ENCODE data around the gene LUC7L2. TPM values are rescaled to one million over a fixed set of nuclear protein-coding genes. Genes with fewer than 3 reads are reported as not detected.

Gene LUC7L2
- total RNA-seq, 1 donor from 2014 or later = 74.3 TPM

DNA sequence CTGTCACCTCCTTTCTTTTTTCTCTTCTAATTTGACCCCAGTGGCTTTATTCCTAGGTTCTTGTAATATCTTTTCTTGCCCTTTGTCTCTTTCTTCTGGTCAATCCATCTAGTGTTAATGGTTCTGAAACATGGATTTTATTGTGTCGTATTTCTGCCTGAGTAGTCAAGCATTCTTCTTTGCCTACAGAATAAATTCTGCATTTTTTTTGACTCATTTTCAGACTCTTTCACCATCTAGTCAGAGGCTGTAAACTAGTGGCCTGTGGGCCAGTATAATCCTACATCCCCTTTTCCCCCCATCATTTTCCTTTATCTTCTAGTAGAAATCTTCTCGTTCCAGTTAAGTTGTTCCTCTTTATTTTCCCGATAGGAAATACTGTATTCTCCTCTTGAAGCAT, 29.4 kb downstream of the LUC7L2 start:
- no peak for DNase-seq (ENCODE audit: low spot score)
- Mint-ChIP-seq H3K36me3 (ENCODE audit: low read depth) (peaks cover 11% of the 10 kb centered on the region), H3K9me3 (ENCODE audit: low read depth) (no peaks in the 10 kb centered on the region), H3K27me3 (ENCODE audit: low read depth) (no peaks in the 10 kb centered on the region), H3K27ac (ENCODE audit: unreplicated experiment) (no peak overlapping the region), H3K4me1 (ENCODE audit: low read depth) (peaks cover 7% of the 10 kb centered on the region), H3K4me3 (ENCODE audit: unreplicated experiment) (no peak overlapping the region)
- TF ChIP-seq, protein P1, sequence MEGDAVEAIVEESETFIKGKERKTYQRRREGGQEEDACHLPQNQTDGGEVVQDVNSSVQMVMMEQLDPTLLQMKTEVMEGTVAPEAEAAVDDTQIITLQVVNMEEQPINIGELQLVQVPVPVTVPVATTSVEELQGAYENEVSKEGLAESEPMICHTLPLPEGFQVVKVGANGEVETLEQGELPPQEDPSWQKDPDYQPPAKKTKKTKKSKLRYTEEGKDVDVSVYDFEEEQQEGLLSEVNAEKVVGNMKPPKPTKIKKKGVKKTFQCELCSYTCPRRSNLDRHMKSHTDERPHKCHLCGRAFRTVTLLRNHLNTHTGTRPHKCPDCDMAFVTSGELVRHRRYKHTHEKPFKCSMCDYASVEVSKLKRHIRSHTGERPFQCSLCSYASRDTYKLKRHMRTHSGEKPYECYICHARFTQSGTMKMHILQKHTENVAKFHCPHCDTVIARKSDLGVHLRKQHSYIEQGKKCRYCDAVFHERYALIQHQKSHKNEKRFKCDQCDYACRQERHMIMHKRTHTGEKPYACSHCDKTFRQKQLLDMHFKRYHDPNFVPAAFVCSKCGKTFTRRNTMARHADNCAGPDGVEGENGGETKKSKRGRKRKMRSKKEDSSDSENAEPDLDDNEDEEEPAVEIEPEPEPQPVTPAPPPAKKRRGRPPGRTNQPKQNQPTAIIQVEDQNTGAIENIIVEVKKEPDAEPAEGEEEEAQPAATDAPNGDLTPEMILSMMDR (IDR thresholded peaks at IDR 0.05) = no peak

DNA sequence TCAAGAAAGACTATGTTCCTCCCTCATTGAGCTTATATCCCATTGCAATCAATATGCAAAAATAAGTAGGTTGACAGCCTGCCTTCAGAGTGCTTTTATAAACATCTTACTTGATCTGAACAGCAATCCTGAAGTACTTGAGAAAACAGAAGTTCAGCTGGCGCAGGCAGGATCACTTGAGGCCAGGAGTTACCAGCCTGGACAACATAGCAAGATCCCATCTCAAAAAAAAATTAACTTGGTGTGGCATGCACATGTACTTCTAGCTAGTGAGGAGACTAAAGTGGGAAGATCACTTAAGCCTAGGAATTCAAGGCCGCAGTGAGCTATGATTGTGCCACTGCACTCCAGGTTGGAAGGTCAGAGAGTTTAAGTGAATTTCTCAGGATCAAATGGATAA, 30.1 kb downstream of the LUC7L2 start:
- H3K27me3 Mint-ChIP-seq (ENCODE audit: low read depth) = no peaks in the 10 kb centered on the region
- no peak for DNase-seq (ENCODE audit: low spot score)
- H3K4me1 Mint-ChIP-seq (ENCODE audit: low read depth) = peaks cover 12% of the 10 kb centered on the region
- H3K4me3 Mint-ChIP-seq (ENCODE audit: unreplicated experiment) = no peak overlapping the region
- TF ChIP-seq, protein P1 (IDR thresholded peaks at IDR 0.05) = no peak
- peaks cover 16% of the 10 kb centered on the region for H3K36me3 Mint-ChIP-seq (ENCODE audit: low read depth)
- H3K27ac Mint-ChIP-seq (ENCODE audit: unreplicated experiment) = no peak overlapping the region
- H3K9me3 Mint-ChIP-seq (ENCODE audit: low read depth) = no peaks in the 10 kb centered on the region

DNA sequence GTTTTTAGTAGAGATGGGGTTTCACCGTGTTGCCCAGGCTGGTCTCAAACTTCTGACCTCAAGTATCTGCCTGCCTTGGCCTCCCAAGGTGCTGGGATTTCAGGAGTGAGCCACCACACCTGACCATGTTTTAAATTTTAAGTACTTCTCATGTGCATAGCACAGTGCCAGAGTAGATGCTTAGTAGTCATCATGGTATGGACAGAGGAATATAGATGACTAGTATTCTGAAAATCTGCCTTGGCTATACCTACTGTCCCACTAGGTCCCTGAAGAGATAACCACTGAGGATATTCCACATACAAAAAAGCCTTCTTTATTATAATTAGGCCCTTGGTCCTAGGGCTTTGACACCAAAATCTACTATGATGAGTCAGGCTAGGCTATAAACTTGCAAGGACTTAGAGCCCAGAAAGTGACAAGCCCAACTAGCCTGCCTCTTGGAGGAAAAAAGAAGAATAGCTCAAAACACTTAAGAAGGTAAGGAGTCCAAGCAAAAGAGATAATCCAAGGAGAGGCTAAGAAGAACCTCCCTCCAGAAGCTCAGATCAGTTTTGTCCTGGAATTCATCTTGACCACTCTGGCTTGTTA, 34.0 kb downstream of the LUC7L2 start:
- no peak for DNase-seq (ENCODE audit: low spot score)
- no peaks in the 10 kb centered on the region for H3K27me3 Mint-ChIP-seq (ENCODE audit: low read depth)
- H3K27ac Mint-ChIP-seq (ENCODE audit: unreplicated experiment) = no peak overlapping the region
- H3K4me3 Mint-ChIP-seq (ENCODE audit: unreplicated experiment) = no peak overlapping the region
- no peaks in the 10 kb centered on the region for H3K9me3 Mint-ChIP-seq (ENCODE audit: low read depth)
- peaks cover 15% of the 10 kb centered on the region for H3K36me3 Mint-ChIP-seq (ENCODE audit: low read depth)
- peaks cover 31% of the 10 kb centered on the region for H3K4me1 Mint-ChIP-seq (ENCODE audit: low read depth)
- TF ChIP-seq, protein P1 (IDR thresholded peaks at IDR 0.05) = no peak

DNA sequence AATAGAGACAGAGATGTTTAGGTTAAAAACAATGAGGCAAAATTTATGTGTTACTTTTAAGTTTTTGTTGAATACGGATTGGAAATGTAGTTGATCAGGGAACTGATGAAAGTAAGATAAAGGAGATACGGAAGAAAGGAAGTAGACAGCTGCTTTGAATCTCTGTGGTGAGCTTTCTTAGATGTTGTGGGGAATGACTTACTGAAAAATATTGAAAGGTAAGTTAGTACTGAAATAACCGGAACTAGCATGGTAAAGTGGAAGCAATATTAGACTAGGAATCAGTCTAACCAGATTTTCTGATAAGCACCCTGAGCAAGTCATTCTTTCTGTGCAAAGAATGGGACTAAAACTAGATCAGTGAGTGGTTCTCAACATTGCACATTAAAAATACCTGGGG, 34.8 kb downstream of the LUC7L2 start:
- TF ChIP-seq, protein P1 (IDR thresholded peaks at IDR 0.05) = no peak

DNA sequence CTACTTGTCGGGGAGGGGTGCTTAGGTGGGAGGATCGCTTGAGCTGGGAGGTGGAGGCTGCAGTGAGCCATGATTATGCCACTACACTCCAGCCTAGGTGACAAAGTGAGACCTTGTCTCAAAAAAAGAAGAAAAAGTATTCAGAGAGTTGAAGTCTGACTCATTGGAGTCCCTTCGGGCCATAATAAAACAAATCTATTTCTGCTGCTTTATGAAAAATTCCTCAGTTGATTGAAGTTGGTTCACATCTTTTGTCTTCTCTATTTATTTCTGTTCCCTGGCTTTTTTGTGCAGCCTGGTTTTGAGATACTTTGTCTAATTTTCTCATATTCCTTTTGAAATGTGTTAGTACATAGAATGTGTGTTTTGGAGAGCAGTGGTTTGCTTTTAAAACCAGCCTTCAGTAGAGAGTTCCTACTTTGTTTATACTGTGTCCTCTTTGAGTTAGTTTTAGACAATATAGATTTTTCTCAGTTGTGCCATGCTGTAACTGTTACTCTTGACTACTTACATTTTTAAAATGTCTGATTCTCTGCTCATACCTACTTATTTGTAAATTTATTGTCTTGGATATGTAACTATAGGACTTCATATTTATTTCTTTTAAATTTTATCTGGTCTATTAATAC, 36.7 kb downstream of the LUC7L2 start:
- H3K36me3 Mint-ChIP-seq (ENCODE audit: low read depth) = peaks cover 17% of the 10 kb centered on the region
- DNase-seq (ENCODE audit: low spot score) = no peak

More for the DNA sequence above, 34.8 kb downstream of the LUC7L2 start:
- Mint-ChIP-seq H3K27ac (ENCODE audit: unreplicated experiment) (peak overlapping the region; percentile 37), H3K4me1 (ENCODE audit: low read depth) (peaks cover 31% of the 10 kb centered on the region), H3K27me3 (ENCODE audit: low read depth) (no peaks in the 10 kb centered on the region), H3K4me3 (ENCODE audit: unreplicated experiment) (no peak overlapping the region), H3K9me3 (ENCODE audit: low read depth) (no peaks in the 10 kb centered on the region), H3K36me3 (ENCODE audit: low read depth) (peaks cover 18% of the 10 kb centered on the region)
- no peak for DNase-seq (ENCODE audit: low spot score)

More for the DNA sequence above, 36.7 kb downstream of the LUC7L2 start:
- TF ChIP-seq, protein P1 (IDR thresholded peaks at IDR 0.05) = no peak
- Mint-ChIP-seq H3K27me3 (ENCODE audit: low read depth) (no peaks in the 10 kb centered on the region), H3K4me1 (ENCODE audit: low read depth) (peaks cover 31% of the 10 kb centered on the region), H3K27ac (ENCODE audit: unreplicated experiment) (peak overlapping the region; percentile 81), H3K9me3 (ENCODE audit: low read depth) (no peaks in the 10 kb centered on the region), H3K4me3 (ENCODE audit: unreplicated experiment) (no peak overlapping the region)

Measured in chondrocyte (in vitro differentiated cells).